Large intestine (tissue), 3 donors: ENCODE measurements around the gene ADAMTSL4. TPM values are rescaled to one million over a fixed set of nuclear protein-coding genes. Genes with fewer than 3 reads are reported as not detected.
"Not testable (repeated sequence)": the region's sequence is repeated elsewhere in the genome, so short reads cannot be mapped to it uniquely, and the experiment has no call there.

ENCODE experiments used
- DNase-seq, 2 donors: peaks; one replicate each; pipeline versions ENCODE4 v3.0.0 to v3.0.0-alpha.2; 2013
- H3K27ac ChIP-seq: one replicate; pipeline ENCODE4 v1.5.1; 2013; ENCODE audit warnings: low read length
- H3K27me3 ChIP-seq: 2 replicates; pipeline ENCODE4 v1.6.1; 2013; ENCODE audit warnings: low read length; ENCODE audit not compliant: control insufficient read depth, insufficient read depth
- H3K36me3 ChIP-seq: 2 replicates; pipeline ENCODE4 v1.6.1; 2013; ENCODE audit warnings: low read length; ENCODE audit not compliant: control insufficient read depth, insufficient read depth
- H3K4me1 ChIP-seq: one replicate; pipeline ENCODE4 v1.6.1; 2013; ENCODE audit warnings: low read length; ENCODE audit not compliant: control insufficient read depth, insufficient read depth
- H3K4me3 ChIP-seq: one replicate; pipeline ENCODE4 v1.5.1; 2013; ENCODE audit warnings: low read length
- H3K9me3 ChIP-seq: one replicate; pipeline ENCODE4 v1.6.1; 2013; ENCODE audit warnings: mild to moderate bottlenecking, low read depth, low read length, moderate library complexity; ENCODE audit not compliant: control insufficient read depth
- WGBS: methylation state at CpG from one replicate; pipeline ENCODE4 v1.1.5; 2013; ENCODE audit warnings: low lambda C conversion rate; ENCODE audit not compliant: insufficient coverage; 5-methylcytosine and 5-hydroxymethylcytosine counted together
- polyA plus RNA-seq: library from polyadenylated mRNA; unstranded; fragments of 120-200 nt; gene quantifications from one replicate; pipeline ENCODE4 v1.2.1, GENCODE V29; 2013

Gene ADAMTSL4
- polyA plus RNA-seq, 1 donor = 15.9 TPM

GRCh38 chr1:150578272-150579109, 29.3 kb downstream of the ADAMTSL4 start:
- peak; percentile 66 to 81 for DNase-seq
- peak overlapping the region; percentile 92 for H3K4me3 ChIP-seq
- H3K9me3 ChIP-seq = no peaks in the 10 kb centered on the region
- peaks cover 21% of the 10 kb centered on the region for H3K4me1 ChIP-seq
- peaks cover 32% of the 10 kb centered on the region for H3K36me3 ChIP-seq
- peak overlapping the region; percentile 94 for H3K27ac ChIP-seq
- H3K27me3 ChIP-seq = no peaks in the 10 kb centered on the region
- 0% methylated on average over 3 of the region's 50 CpGs for WGBS

GRCh38 chr1:150579110-150579944, 30.1 kb downstream of the ADAMTSL4 start, which contains the start of gene MCL1:
Gene MCL1, minus strand, starts transcription at chr1:150579610. Its CDS starts 80 bp downstream, at chr1:150579530.
- WGBS = no CpG with 5 or more reads among the region's 94 CpGs
- peaks cover 20% of the 10 kb centered on the region for H3K4me1 ChIP-seq
- peak within 1 kb of the TSS; percentile 94 for H3K27ac ChIP-seq
- H3K36me3 ChIP-seq = peaks cover 26% of the 10 kb centered on the region
- H3K4me3 ChIP-seq = peak within 1 kb of the TSS; percentile 92
- H3K9me3 ChIP-seq = no peaks in the 10 kb centered on the region
- DNase-seq = peak; percentile 93 to 96
- H3K27me3 ChIP-seq = no peaks in the 10 kb centered on the region

GRCh38 chr1:150579945-150580642, 30.9 kb downstream of the ADAMTSL4 start:
- H3K4me3 ChIP-seq = peak overlapping the region; percentile 55
- peak overlapping the region; percentile 94 for H3K27ac ChIP-seq
- H3K4me1 ChIP-seq = peaks cover 14% of the 10 kb centered on the region
- H3K27me3 ChIP-seq = no peaks in the 10 kb centered on the region
- H3K36me3 ChIP-seq = peaks cover 19% of the 10 kb centered on the region
- 20% methylated on average over 1 of the region's 15 CpGs for WGBS
- no peak for DNase-seq
- H3K9me3 ChIP-seq = no peaks in the 10 kb centered on the region

- not testable (repeated sequence) for H3K27ac ChIP-seq, H3K4me3 ChIP-seq, H3K4me1 ChIP-seq, H3K27me3 ChIP-seq, H3K9me3 ChIP-seq, DNase-seq
- no CpG with 5 or more reads among the region's 3 CpGs for WGBS
- peaks cover 10% of the 10 kb centered on the region for H3K36me3 ChIP-seq
Observed at GRCh38 chr1:150580966-150581365, 31.8 kb downstream of the ADAMTSL4 start.

GRCh38 chr1:150581437-150581836, 32.2 kb downstream of the ADAMTSL4 start:
- H3K4me1 ChIP-seq, H3K36me3 ChIP-seq, H3K27me3 ChIP-seq, H3K27ac ChIP-seq, DNase-seq, H3K4me3 ChIP-seq, H3K9me3 ChIP-seq: not testable (repeated sequence)
- 100% methylated on average over 1 of the region's 7 CpGs for WGBS

- not testable (repeated sequence) for H3K27ac ChIP-seq, H3K4me1 ChIP-seq, H3K4me3 ChIP-seq, H3K9me3 ChIP-seq, DNase-seq, H3K27me3 ChIP-seq, H3K36me3 ChIP-seq
- WGBS = no CpG with 5 or more reads among the region's 14 CpGs
Observed at GRCh38 chr1:150581962-150582361, 32.8 kb downstream of the ADAMTSL4 start.

- Histone ChIP-seq H3K4me1 (peaks cover 6% of the 10 kb centered on the region), H3K27me3 (no peaks in the 10 kb centered on the region), H3K27ac (no peak overlapping the region), H3K36me3 (peaks cover under 1% of the 10 kb centered on the region), H3K9me3 (no peaks in the 10 kb centered on the region), H3K4me3 (no peak overlapping the region)
- DNase-seq = no peak
- WGBS = no CpG with 5 or more reads among the region's 2 CpGs
Observed at GRCh38 chr1:150582371-150582770, 33.2 kb downstream of the ADAMTSL4 start.

GRCh38 chr1:150596095-150596892, 47.1 kb downstream of the ADAMTSL4 start:
- no peak overlapping the region for H3K27ac ChIP-seq
- peaks cover 2% of the 10 kb centered on the region for H3K9me3 ChIP-seq
- H3K36me3 ChIP-seq = peaks cover 2% of the 10 kb centered on the region
- DNase-seq = peak; percentile 41 to 75
- 71% methylated on average over 1 of the region's 7 CpGs for WGBS
- H3K4me3 ChIP-seq = no peak overlapping the region
- H3K4me1 ChIP-seq = peaks cover 4% of the 10 kb centered on the region
- H3K27me3 ChIP-seq = no peaks in the 10 kb centered on the region

GRCh38 chr1:150596976-150597375, 47.8 kb downstream of the ADAMTSL4 start:
- Histone ChIP-seq H3K4me3 (no peak overlapping the region), H3K27ac (no peak overlapping the region), H3K9me3 (peaks cover 2% of the 10 kb centered on the region), H3K36me3 (peaks cover 2% of the 10 kb centered on the region), H3K4me1 (peaks cover 4% of the 10 kb centered on the region), H3K27me3 (no peaks in the 10 kb centered on the region)
- WGBS = no CpG with 5 or more reads among the region's 3 CpGs
- no peak for DNase-seq
